Measurements from ENCODE around the gene COL26A1.

DNA sequence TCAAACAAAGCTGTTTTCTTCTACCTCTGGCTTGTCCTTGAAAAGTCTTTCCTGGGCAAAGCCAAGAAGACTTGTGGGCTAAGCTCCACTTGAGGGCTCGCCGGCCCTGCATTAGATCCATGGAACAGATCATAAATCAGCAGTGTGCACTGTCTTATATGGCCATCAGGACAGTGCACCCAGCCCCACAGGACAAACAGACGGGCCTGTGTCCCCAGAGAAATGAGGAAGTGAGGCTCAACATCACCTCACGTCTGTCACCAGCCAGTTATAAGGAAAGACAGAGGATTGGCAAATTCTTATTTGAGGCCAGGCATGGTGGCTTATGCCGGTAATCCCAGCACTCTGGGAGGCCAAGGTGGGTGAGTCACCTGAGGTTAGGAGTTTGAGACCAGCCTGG is 28.8 kb upstream of the COL26A1 start:
- TF ChIP-seq POLR2A (IDR thresholded peaks at IDR 0.05) = no peak
- no peak for TF ChIP-seq POLR2AphosphoS5 (IDR thresholded peaks at IDR 0.05)
- TF ChIP-seq, protein P1, sequence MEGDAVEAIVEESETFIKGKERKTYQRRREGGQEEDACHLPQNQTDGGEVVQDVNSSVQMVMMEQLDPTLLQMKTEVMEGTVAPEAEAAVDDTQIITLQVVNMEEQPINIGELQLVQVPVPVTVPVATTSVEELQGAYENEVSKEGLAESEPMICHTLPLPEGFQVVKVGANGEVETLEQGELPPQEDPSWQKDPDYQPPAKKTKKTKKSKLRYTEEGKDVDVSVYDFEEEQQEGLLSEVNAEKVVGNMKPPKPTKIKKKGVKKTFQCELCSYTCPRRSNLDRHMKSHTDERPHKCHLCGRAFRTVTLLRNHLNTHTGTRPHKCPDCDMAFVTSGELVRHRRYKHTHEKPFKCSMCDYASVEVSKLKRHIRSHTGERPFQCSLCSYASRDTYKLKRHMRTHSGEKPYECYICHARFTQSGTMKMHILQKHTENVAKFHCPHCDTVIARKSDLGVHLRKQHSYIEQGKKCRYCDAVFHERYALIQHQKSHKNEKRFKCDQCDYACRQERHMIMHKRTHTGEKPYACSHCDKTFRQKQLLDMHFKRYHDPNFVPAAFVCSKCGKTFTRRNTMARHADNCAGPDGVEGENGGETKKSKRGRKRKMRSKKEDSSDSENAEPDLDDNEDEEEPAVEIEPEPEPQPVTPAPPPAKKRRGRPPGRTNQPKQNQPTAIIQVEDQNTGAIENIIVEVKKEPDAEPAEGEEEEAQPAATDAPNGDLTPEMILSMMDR (IDR thresholded peaks at IDR 0.05) = no peak
- TF ChIP-seq EP300 (IDR thresholded peaks at IDR 0.05) = no peak
